MCF 10A (cell line): Measurements from ENCODE around the gene EBNA1BP2. TPM values are rescaled to one million over a fixed set of nuclear protein-coding genes. Genes with fewer than 3 reads are reported as not detected.

Source experiments
- BruUV-seq: library from RNA; stranded (reverse); fragments of 400-500 nt; replicated peaks from 2 replicates; lab custom pipeline; 2021; lab: Mats Ljungman, UMichigan
- CTCF ChIA-PET: fragments of 300-600 bp; sonication (Branson Sonifier 250); formaldehyde crosslinking; extraction: SDS; loops from one replicate; lab custom pipeline; 2021; ENCODE audit warnings: antibody characterized with exemption, inconsistent platforms; lab: Yijun Ruan, JAX
- POLR2A ChIA-PET: fragments of 300-600, 350-650 bp; sonication (Branson Sonifier 250); formaldehyde crosslinking; extraction: SDS; loops from one replicate; lab custom pipeline; 2020; ENCODE audit warnings: antibody characterized with exemption, inconsistent platforms; lab: Yijun Ruan, JAX
- DNase-seq: peaks from one replicate; pipeline ENCODE4 v3.0.0-alpha.2; 2018; ENCODE audit not compliant: unreplicated experiment
- H3K27ac Mint-ChIP-seq: one replicate; pipeline ENCODE4 v1.8.0; 2022; ENCODE audit warnings: mild to moderate bottlenecking, low read depth, mixed read lengths; ENCODE audit not compliant: unreplicated experiment
- H3K27me3 Mint-ChIP-seq: one replicate; pipeline ENCODE4 v1.8.0; 2022; ENCODE audit warnings: mixed read lengths; ENCODE audit not compliant: insufficient read depth, unreplicated experiment
- H3K36me3 Mint-ChIP-seq: one replicate; pipeline ENCODE4 v1.8.0; 2022; ENCODE audit warnings: mild to moderate bottlenecking, moderate library complexity, mixed read lengths; ENCODE audit not compliant: insufficient read depth, unreplicated experiment
- H3K4me1 Mint-ChIP-seq: one replicate; pipeline ENCODE4 v1.8.0; 2022; ENCODE audit warnings: mixed read lengths; ENCODE audit not compliant: insufficient read depth, unreplicated experiment
- H3K4me3 Mint-ChIP-seq: one replicate; pipeline ENCODE4 v1.8.0; 2022; ENCODE audit warnings: mild to moderate bottlenecking, moderate library complexity, mixed read lengths; ENCODE audit not compliant: unreplicated experiment
- H3K9me3 Mint-ChIP-seq: one replicate; pipeline ENCODE4 v1.8.0; 2022; ENCODE audit warnings: mixed read lengths; ENCODE audit not compliant: unreplicated experiment
- intact Hi-C: fragments of 100-400 bp; cut with micrococcal nuclease; formaldehyde crosslinking; loops from 2 replicates; pipeline ENCODE4 v1.14.1; 2022
- total RNA-seq: library from RNA; stranded (reverse); gene quantifications from 2 replicates; pipeline ENCODE4 v1.2.3, GENCODE V29; 2022
- TF ChIP-seq, protein P1 (sequence below): fragments of 200-600 bp; IDR thresholded peaks from one replicate; pipeline ENCODE4 v1.8.0; 2022; ENCODE audit warnings: antibody characterized with exemption, mild to moderate bottlenecking; ENCODE audit not compliant: unreplicated experiment

EBNA1BP2 gene
- total RNA-seq, 1 experiment from 2014 or later, result 171 TPM

DNA sequence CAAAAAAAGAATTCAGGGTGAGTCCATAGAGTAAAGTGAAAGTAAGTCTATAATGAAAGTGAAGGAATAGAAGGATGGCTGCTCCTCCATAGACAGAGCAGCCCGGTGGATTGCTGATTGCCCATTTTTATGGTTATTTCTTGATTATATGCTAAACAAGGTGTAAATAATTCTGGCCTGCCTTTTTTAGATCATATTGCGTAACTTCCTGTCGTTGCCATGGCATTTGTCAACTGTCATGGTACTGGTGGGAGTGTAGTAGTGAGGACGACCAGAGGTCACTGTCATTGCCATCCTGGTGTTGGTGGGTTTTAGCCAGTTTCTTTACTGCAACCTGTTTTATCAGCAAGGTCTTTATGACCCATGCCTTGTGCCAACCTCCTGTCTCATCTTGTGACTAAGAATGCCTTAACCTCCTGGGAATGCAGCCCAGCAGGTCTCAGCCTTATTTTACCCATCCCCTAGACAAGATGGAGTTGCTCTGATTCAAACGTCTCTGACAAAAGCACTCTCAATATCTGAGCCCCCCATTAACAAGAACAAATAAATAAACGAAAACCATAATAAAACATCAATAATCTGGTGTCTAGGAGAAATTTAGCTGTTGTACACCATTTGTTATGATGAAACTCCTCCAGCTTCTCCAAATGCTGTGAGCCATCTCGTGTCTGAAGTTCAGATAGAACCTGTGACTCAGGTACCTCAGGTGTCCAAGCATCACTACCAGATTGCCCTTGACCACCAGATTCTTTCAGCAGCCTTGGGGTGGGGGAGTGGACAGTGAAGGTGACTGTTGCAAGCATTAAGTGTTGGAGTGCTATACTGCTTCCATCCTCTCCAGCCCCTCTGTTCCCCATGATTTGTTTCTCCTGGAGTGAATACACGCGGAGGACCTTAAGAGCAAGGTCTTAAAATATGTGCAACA, 36.0 kb downstream of the EBNA1BP2 start:
- CTCF ChIA-PET, result no interaction called here
- TF ChIP-seq, protein P1, sequence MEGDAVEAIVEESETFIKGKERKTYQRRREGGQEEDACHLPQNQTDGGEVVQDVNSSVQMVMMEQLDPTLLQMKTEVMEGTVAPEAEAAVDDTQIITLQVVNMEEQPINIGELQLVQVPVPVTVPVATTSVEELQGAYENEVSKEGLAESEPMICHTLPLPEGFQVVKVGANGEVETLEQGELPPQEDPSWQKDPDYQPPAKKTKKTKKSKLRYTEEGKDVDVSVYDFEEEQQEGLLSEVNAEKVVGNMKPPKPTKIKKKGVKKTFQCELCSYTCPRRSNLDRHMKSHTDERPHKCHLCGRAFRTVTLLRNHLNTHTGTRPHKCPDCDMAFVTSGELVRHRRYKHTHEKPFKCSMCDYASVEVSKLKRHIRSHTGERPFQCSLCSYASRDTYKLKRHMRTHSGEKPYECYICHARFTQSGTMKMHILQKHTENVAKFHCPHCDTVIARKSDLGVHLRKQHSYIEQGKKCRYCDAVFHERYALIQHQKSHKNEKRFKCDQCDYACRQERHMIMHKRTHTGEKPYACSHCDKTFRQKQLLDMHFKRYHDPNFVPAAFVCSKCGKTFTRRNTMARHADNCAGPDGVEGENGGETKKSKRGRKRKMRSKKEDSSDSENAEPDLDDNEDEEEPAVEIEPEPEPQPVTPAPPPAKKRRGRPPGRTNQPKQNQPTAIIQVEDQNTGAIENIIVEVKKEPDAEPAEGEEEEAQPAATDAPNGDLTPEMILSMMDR, result no peak
- no peak for DNase-seq
- Mint-ChIP-seq H3K9me3 (no peaks in the 10 kb centered on the region), H3K27me3 (no peaks in the 10 kb centered on the region), H3K4me1 (no peaks in the 10 kb centered on the region), H3K27ac (no peak overlapping the region), H3K4me3 (no peak overlapping the region), H3K36me3 (no peaks in the 10 kb centered on the region)
- intact Hi-C loops, result no loop called here
- no TSS peak for BruUV-seq
- POLR2A ChIA-PET, result no interaction called here

DNA sequence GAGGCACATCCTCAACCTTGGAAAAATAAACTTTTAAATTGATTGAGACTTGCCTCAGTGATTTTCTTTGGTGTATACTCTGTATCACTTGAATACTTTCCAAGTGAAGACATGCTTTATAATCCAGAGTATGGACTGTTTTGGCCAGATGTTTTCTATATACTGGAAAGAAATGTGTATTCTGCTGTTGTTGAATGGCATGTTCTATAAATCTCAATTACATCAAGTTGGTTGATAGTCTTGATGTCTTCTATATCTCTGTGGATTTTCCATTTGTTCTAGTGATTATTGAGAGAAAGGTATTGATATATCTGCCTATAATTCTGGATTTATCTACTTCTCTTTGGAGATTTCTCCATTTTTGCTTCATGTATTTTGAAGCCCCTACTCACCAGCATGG, 37.5 kb downstream of the EBNA1BP2 start:
- TF ChIP-seq, protein P1, result no peak
- Mint-ChIP-seq H3K27ac (no peak overlapping the region), H3K4me1 (no peaks in the 10 kb centered on the region), H3K9me3 (no peaks in the 10 kb centered on the region), H3K27me3 (no peaks in the 10 kb centered on the region), H3K4me3 (no peak overlapping the region), H3K36me3 (no peaks in the 10 kb centered on the region)
- no TSS peak for BruUV-seq
- intact Hi-C loops, result no loop called here
- POLR2A ChIA-PET, result no interaction called here
- no peak for DNase-seq
- CTCF ChIA-PET, result no interaction called here

DNA sequence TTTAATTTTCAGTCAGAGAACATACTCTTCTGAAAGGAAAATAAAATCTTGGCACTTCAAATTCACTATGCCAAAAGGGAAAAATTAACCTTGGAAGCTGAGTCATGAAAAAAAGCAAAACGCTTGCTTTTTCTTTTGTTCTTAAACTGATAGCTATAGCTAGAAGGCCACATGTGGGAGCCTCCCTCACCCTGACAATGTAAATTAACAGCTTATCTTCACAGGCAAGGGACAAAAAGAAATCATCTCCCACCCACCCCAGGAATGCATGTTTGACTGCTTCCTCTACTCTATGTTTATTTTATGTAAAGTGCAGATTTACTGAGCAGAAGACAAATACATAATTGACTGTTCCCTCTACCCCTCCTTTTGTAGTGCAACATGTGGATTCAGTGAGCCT, 38.0 kb downstream of the EBNA1BP2 start:
- Mint-ChIP-seq H3K27me3 (no peaks in the 10 kb centered on the region), H3K4me3 (no peak overlapping the region), H3K36me3 (no peaks in the 10 kb centered on the region), H3K4me1 (no peaks in the 10 kb centered on the region), H3K9me3 (no peaks in the 10 kb centered on the region), H3K27ac (no peak overlapping the region)
- TF ChIP-seq, protein P1, result no peak
- CTCF ChIA-PET, result no interaction called here
- POLR2A ChIA-PET, result interaction anchor here (1.2 kb wide), 1 partner anchor 38 kb away, joined by 3 read pairs; the partner anchor contains the start of genes CFAP57 and EBNA1BP2
- intact Hi-C loops, result no loop called here
- no peak for DNase-seq
- BruUV-seq, result no TSS peak

DNA sequence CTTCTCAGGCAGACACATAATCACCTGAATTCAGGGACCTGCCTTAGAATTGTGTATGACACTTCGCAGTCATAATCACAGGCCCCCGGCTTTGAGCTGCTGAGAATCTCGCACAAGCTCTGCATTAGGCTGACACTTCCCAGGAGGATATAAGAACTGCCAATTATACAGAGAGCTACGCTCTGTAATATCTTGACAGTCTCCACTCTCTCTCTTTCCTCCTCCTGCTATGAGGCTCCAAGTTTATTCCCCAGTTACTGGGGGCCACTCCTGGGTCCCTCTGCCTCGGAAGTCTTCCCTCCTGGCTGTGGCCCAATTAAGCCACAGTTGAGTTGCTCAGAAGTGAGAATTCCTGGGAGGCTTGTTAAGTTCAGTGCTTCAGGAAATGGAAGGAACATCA, 42.7 kb downstream of the EBNA1BP2 start:
- no TSS peak for BruUV-seq
- POLR2A ChIA-PET, result no interaction called here

More for the DNA sequence above, 42.7 kb downstream of the EBNA1BP2 start:
- DNase-seq, result no peak
- intact Hi-C loops, result no loop called here
- no peak overlapping the region for H3K4me3 Mint-ChIP-seq
- no peaks in the 10 kb centered on the region for H3K4me1 Mint-ChIP-seq
- no peaks in the 10 kb centered on the region for H3K9me3 Mint-ChIP-seq
- H3K36me3 Mint-ChIP-seq, result no peaks in the 10 kb centered on the region
- no peak overlapping the region for H3K27ac Mint-ChIP-seq
- CTCF ChIA-PET, result no interaction called here
- TF ChIP-seq, protein P1, result no peak
- peaks cover 11% of the 10 kb centered on the region for H3K27me3 Mint-ChIP-seq
